OCI-LY1 (cell line): ENCODE data around the gene TEAD3.

Experiments
- H2AFZ ChIP-seq: fragments of 200-600 bp; sonication (generic), shearing (Covaris generic); 2 replicates; pipeline ENCODE4 v1.6.0; 2014; ENCODE audit warnings: antibody characterized with exemption, mild to moderate bottlenecking, low read length
- H3F3A ChIP-seq: fragments of 200-600 bp; sonication (generic), shearing (Covaris generic); 2 replicates; pipeline ENCODE4 v1.6.0; 2014; ENCODE audit warnings: mild to moderate bottlenecking, antibody characterized with exemption, low read length, moderate library complexity; ENCODE audit not compliant: insufficient read depth
- H3K27ac ChIP-seq: fragments of 200-600 bp; sonication (generic); 2 replicates; pipeline ENCODE4 v1.5.1; 2014; ENCODE audit warnings: low read length, mixed run types, mild to moderate bottlenecking, low read depth; ENCODE audit not compliant: poor library complexity, severe bottlenecking
- H3K27me3 ChIP-seq: fragments of 200-600 bp; sonication (generic); 2 replicates; pipeline ENCODE4 v1.6.0; 2014; ENCODE audit warnings: antibody characterized with exemption, mild to moderate bottlenecking, low read length, moderate library complexity; ENCODE audit not compliant: insufficient read depth
- H3K36me3 ChIP-seq: fragments of 200-600 bp; sonication (generic); 2 replicates; pipeline ENCODE4 v1.6.1; 2014; ENCODE audit warnings: mild to moderate bottlenecking, antibody characterized with exemption, low read length, moderate library complexity, mixed read lengths; ENCODE audit not compliant: insufficient read depth
- H3K4me1 ChIP-seq: fragments of 200-600 bp; sonication (generic); 2 replicates; pipeline ENCODE4 v1.5.1; 2014; ENCODE audit warnings: mild to moderate bottlenecking, low read length, moderate library complexity; ENCODE audit not compliant: insufficient read depth, severe bottlenecking
- H3K4me2 ChIP-seq: fragments of 200-600 bp; sonication (generic), shearing (Covaris generic); 2 replicates; pipeline ENCODE4 v1.6.1; 2014; ENCODE audit warnings: low read length
- H3K4me3 ChIP-seq: fragments of 200-600 bp; sonication (generic); 2 replicates; pipeline ENCODE4 v1.5.1; 2014; ENCODE audit warnings: low read length, low read depth, mild to moderate bottlenecking, mixed read lengths; ENCODE audit not compliant: poor library complexity, severe bottlenecking
- H3K79me2 ChIP-seq: fragments of 200-600 bp; shearing (Covaris generic); 2 replicates; pipeline ENCODE4 v1.6.1; 2016; ENCODE audit warnings: mixed run types, low read length, mixed read lengths; ENCODE audit not compliant: insufficient read depth
- H3K9ac ChIP-seq: fragments of 200-600 bp; sonication (generic), shearing (Covaris generic); 2 replicates; pipeline ENCODE4 v1.6.1; 2014; ENCODE audit warnings: mild to moderate bottlenecking, low read length, mixed read lengths
- H3K9me2 ChIP-seq: fragments of 200-600 bp; sonication (generic), shearing (Covaris generic); 2 replicates; pipeline ENCODE4 v1.6.1; 2014; ENCODE audit warnings: low read depth, mild to moderate bottlenecking, low read length, mixed read lengths
- H3K9me3 ChIP-seq: fragments of 200-600 bp; shearing (Covaris generic); 2 replicates; pipeline ENCODE4 v1.6.1; 2014; ENCODE audit warnings: low read length, mixed read lengths
- H4K20me1 ChIP-seq: fragments of 200-600 bp; sonication (generic), shearing (Covaris generic); 2 replicates; pipeline ENCODE4 v1.6.0; 2016; ENCODE audit warnings: mild to moderate bottlenecking, low read length; ENCODE audit not compliant: insufficient read depth
- CTCF ChIP-seq: fragments of 200-600 bp; sonication (generic), shearing (Covaris generic); IDR thresholded peaks from 2 replicates; pipeline ENCODE4 v1.5.1; 2017; ENCODE audit warnings: mild to moderate bottlenecking, antibody characterized with exemption, low read length, moderate library complexity, mixed read lengths
- EZH2 ChIP-seq: fragments of 200-600 bp; sonication (generic), shearing (Covaris generic); IDR thresholded peaks from 2 replicates; pipeline ENCODE4 v1.8.0; 2017; ENCODE audit warnings: borderline replicate concordance, mixed run types, mild to moderate bottlenecking, antibody characterized with exemption, low read length, moderate library complexity, mixed read lengths

Gene TEAD3

GRCh38 chr6:35512006-35512405, 15.1 kb upstream of the TEAD3 start:
- no peaks in the 10 kb centered on the region for H3K4me1 ChIP-seq
- H3K27me3 ChIP-seq = peaks cover 6% of the 10 kb centered on the region
- H3K27ac ChIP-seq = no peak overlapping the region
- TF ChIP-seq CTCF (no peak), EZH2 (no peak)
- no peaks in the 10 kb centered on the region for H3K9me3 ChIP-seq
- H2AFZ ChIP-seq = no peak overlapping the region
- no peak overlapping the region for H3K9ac ChIP-seq
- no peaks in the 10 kb centered on the region for H3K9me2 ChIP-seq
- no peaks in the 10 kb centered on the region for H3K79me2 ChIP-seq
- no peaks in the 10 kb centered on the region for H3K36me3 ChIP-seq
- H3K4me3 ChIP-seq = no peak overlapping the region
- no peak overlapping the region for H3K4me2 ChIP-seq
- no peaks in the 10 kb centered on the region for H4K20me1 ChIP-seq
- H3F3A ChIP-seq = no peaks in the 10 kb centered on the region

GRCh38 chr6:35511562-35511941, 14.7 kb upstream of the TEAD3 start:
- H3K36me3 ChIP-seq = no peaks in the 10 kb centered on the region
- H3K27ac ChIP-seq = no peak overlapping the region
- no peaks in the 10 kb centered on the region for H3K4me1 ChIP-seq
- H3K9ac ChIP-seq = no peak overlapping the region
- no peaks in the 10 kb centered on the region for H3K9me3 ChIP-seq
- no peak overlapping the region for H3K4me2 ChIP-seq
- no peaks in the 10 kb centered on the region for H3F3A ChIP-seq
- H2AFZ ChIP-seq = no peak overlapping the region
- H3K27me3 ChIP-seq = peaks cover 6% of the 10 kb centered on the region
- no peak for TF ChIP-seq CTCF
- no peak for TF ChIP-seq EZH2
- no peaks in the 10 kb centered on the region for H3K79me2 ChIP-seq
- no peaks in the 10 kb centered on the region for H4K20me1 ChIP-seq
- no peak overlapping the region for H3K4me3 ChIP-seq
- no peaks in the 10 kb centered on the region for H3K9me2 ChIP-seq

GRCh38 chr6:35510916-35511561, 14.2 kb upstream of the TEAD3 start:
- Histone ChIP-seq H3K79me2 (no peaks in the 10 kb centered on the region), H3K4me1 (no peaks in the 10 kb centered on the region), H3K9me3 (no peaks in the 10 kb centered on the region), H4K20me1 (no peaks in the 10 kb centered on the region), H2AFZ (no peak overlapping the region), H3K27me3 (peaks cover 6% of the 10 kb centered on the region), H3K4me2 (no peak overlapping the region), H3F3A (no peaks in the 10 kb centered on the region), H3K9ac (no peak overlapping the region), H3K9me2 (no peaks in the 10 kb centered on the region), H3K36me3 (no peaks in the 10 kb centered on the region), H3K27ac (no peak overlapping the region), H3K4me3 (no peak overlapping the region)
- TF ChIP-seq EZH2 = no peak
- no peak for TF ChIP-seq CTCF
